Endodermal cell (in vitro differentiated cells): Measurements from ENCODE around the gene CDHR1. TPM values are rescaled to one million over a fixed set of nuclear protein-coding genes. Genes with fewer than 3 reads are reported as not detected.

Experiments used
- DNase-seq: peaks from one replicate; pipeline ENCODE4 v3.0.0-alpha.2; 2017
- H3K27ac ChIP-seq: 2 replicates; pipeline ENCODE4 v1.5.1; 2013; ENCODE audit warnings: mild to moderate bottlenecking, low read depth, low read length, moderate library complexity
- H3K27me3 ChIP-seq: 2 replicates; pipeline ENCODE4 v1.6.1; 2013; ENCODE audit warnings: mild to moderate bottlenecking, low read length, moderate library complexity; ENCODE audit not compliant: insufficient read depth, control insufficient read depth, poor library complexity, severe bottlenecking
- H3K36me3 ChIP-seq: 2 replicates; pipeline ENCODE4 v1.7.0; 2013; ENCODE audit warnings: mild to moderate bottlenecking, low read length, moderate library complexity; ENCODE audit not compliant: control insufficient read depth, insufficient read depth
- H3K4me1 ChIP-seq: one replicate; pipeline ENCODE4 v1.7.0; 2013; ENCODE audit warnings: low read length; ENCODE audit not compliant: control insufficient read depth, insufficient read depth
- H3K4me3 ChIP-seq: 2 replicates; pipeline ENCODE4 v1.5.1; 2013; ENCODE audit warnings: mild to moderate bottlenecking, low read length, moderate library complexity
- H3K9ac ChIP-seq: 2 replicates; pipeline ENCODE4 v1.6.1; 2013; ENCODE audit warnings: mild to moderate bottlenecking, low read length, moderate library complexity; ENCODE audit not compliant: poor library complexity, severe bottlenecking; ENCODE audit errors: extremely low read depth
- H3K9me3 ChIP-seq: 2 replicates; pipeline ENCODE4 v1.6.1; 2013; ENCODE audit warnings: mild to moderate bottlenecking, low read length, moderate library complexity; ENCODE audit not compliant: control insufficient read depth
- H3K27ac Mint-ChIP-seq: 2 replicates; pipeline ENCODE4 v1.8.0; 2020; ENCODE audit warnings: mixed read lengths
- H3K27me3 Mint-ChIP-seq: 2 replicates; pipeline ENCODE4 v1.8.0; 2021; ENCODE audit warnings: mild to moderate bottlenecking, mixed read lengths; ENCODE audit not compliant: insufficient read depth
- H3K36me3 Mint-ChIP-seq: 2 replicates; pipeline ENCODE4 v1.8.0; 2020; ENCODE audit warnings: low read depth, mixed read lengths
- H3K4me1 Mint-ChIP-seq: 2 replicates; pipeline ENCODE4 v1.8.0; 2020; ENCODE audit warnings: mixed read lengths
- H3K4me3 Mint-ChIP-seq: 2 replicates; pipeline ENCODE4 v1.8.0; 2020; ENCODE audit warnings: mild to moderate bottlenecking, moderate library complexity, mixed read lengths
- H3K9me3 Mint-ChIP-seq: 2 replicates; pipeline ENCODE4 v1.8.0; 2020; ENCODE audit warnings: mild to moderate bottlenecking, mixed read lengths
- CTCF ChIP-seq: fragments of 200-600 bp; sonication (generic); conservative IDR thresholded peaks from 2 replicates; pipeline ENCODE4 v1.5.0; 2021; ENCODE audit warnings: antibody characterized with exemption, mild to moderate bottlenecking
- WGBS, 2 experiments: methylation state at CpG; one replicate each; pipeline versions ENCODE4 v1.1.5 to v1.1.7; 2013; ENCODE audit warnings: missing lambda C conversion rate in 2 of 2, mixed read lengths in 1 of 2; ENCODE audit not compliant: insufficient coverage in 1 of 2, insufficient read length in 1 of 2; 5-methylcytosine and 5-hydroxymethylcytosine counted together
- total RNA-seq, 2 donors: library from RNA; stranded (reverse); fragmentation: NEBNext Ultra II Directional in 1 of 2; extraction: Animal tissue kit (Norgen Biotek cat#: 25700) in 1 of 2; gene quantifications; 2 replicates in 1 of 2; 3 replicates in 1 of 2; pipeline ENCODE4 v1.2.1, GENCODE V29; 2021

The CDHR1 gene
- total RNA-seq, 2 donors from 2014 or later, result 0.77 to 4.1 TPM

GRCh38 chr10:84247496-84247895, 53.2 kb downstream of the CDHR1 start:
- 88% methylated on average over 6 of the region's 6 CpGs; no CpG with 5 or more reads in 1 of the 2 experiments for WGBS, 2 experiments
- Histone ChIP-seq H3K4me1 (no peaks in the 10 kb centered on the region), H3K36me3 (no peaks in the 10 kb centered on the region), H3K9me3 (no peaks in the 10 kb centered on the region), H3K27ac (no peak overlapping the region), H3K4me3 (no peak overlapping the region), H3K9ac (no peak overlapping the region), H3K27me3 (no peaks in the 10 kb centered on the region)
- peaks cover 4% of the 10 kb centered on the region for H3K4me1 Mint-ChIP-seq
- TF ChIP-seq CTCF, result no peak
- no peaks in the 10 kb centered on the region for H3K36me3 Mint-ChIP-seq
- H3K27ac Mint-ChIP-seq, result no peak overlapping the region
- peaks cover 14% of the 10 kb centered on the region for H3K27me3 Mint-ChIP-seq
- no peaks in the 10 kb centered on the region for H3K9me3 Mint-ChIP-seq
- DNase-seq, result no peak
- no peak overlapping the region for H3K4me3 Mint-ChIP-seq

GRCh38 chr10:84248794-84249193, 54.5 kb downstream of the CDHR1 start:
- H3K36me3 Mint-ChIP-seq, result no peaks in the 10 kb centered on the region
- H3K4me1 ChIP-seq, result no peaks in the 10 kb centered on the region
- H3K27me3 Mint-ChIP-seq, result peaks cover 23% of the 10 kb centered on the region
- H3K27me3 ChIP-seq, result no peaks in the 10 kb centered on the region
- no peaks in the 10 kb centered on the region for H3K9me3 ChIP-seq
- peaks cover 4% of the 10 kb centered on the region for H3K4me1 Mint-ChIP-seq
- no peak overlapping the region for H3K27ac Mint-ChIP-seq
- no peaks in the 10 kb centered on the region for H3K9me3 Mint-ChIP-seq
- H3K9ac ChIP-seq, result no peak overlapping the region
- no peak for TF ChIP-seq CTCF
- no peak overlapping the region for H3K4me3 ChIP-seq
- H3K36me3 ChIP-seq, result no peaks in the 10 kb centered on the region
- WGBS, 2 experiments, result 91 to 95% methylated on average over 9 to 12 of the region's 12 CpGs
- H3K27ac ChIP-seq, result no peak overlapping the region
- DNase-seq, result no peak
- H3K4me3 Mint-ChIP-seq, result no peak overlapping the region

- Histone ChIP-seq H3K9ac (no peak overlapping the region), H3K4me3 (no peak overlapping the region), H3K36me3 (no peaks in the 10 kb centered on the region), H3K27ac (no peak overlapping the region), H3K9me3 (no peaks in the 10 kb centered on the region), H3K4me1 (no peaks in the 10 kb centered on the region), H3K27me3 (no peaks in the 10 kb centered on the region)
- no peaks in the 10 kb centered on the region for H3K9me3 Mint-ChIP-seq
- H3K4me1 Mint-ChIP-seq, result no peaks in the 10 kb centered on the region
- no peak for TF ChIP-seq CTCF
- DNase-seq, result no peak
- peaks cover 35% of the 10 kb centered on the region for H3K27me3 Mint-ChIP-seq
- no peak overlapping the region for H3K4me3 Mint-ChIP-seq
- H3K36me3 Mint-ChIP-seq, result no peaks in the 10 kb centered on the region
- H3K27ac Mint-ChIP-seq, result no peak overlapping the region
- WGBS, 2 experiments, result 89 to 91% methylated on average over 9 to 10 of the region's 10 CpGs
These were observed 60.5 kb downstream of the CDHR1 start for GRCh38 chr10:84254552-84255478.
